Suprapubic skin (tissue), 3 donors: Measurements from ENCODE around the gene DHX40.

Experiments used
- POLR2A ChIP-seq, 2 donors: fragments of 450-650 bp; IDR thresholded peaks; one replicate each; pipeline ENCODE4 v1.6.1; 2017; ENCODE audit warnings: antibody characterized with exemption in 2 of 2, mild to moderate bottlenecking in 2 of 2, moderate library complexity in 2 of 2
- TF ChIP-seq, protein P1 (sequence below), 2 donors: fragments of 200-600 bp in 1 of 2; fragments of 450-650 bp in 1 of 2; sonication (generic) in 1 of 2; IDR thresholded peaks; one replicate each; pipeline ENCODE4 v1.5.1; 2016 to 2019; ENCODE audit warnings: antibody characterized with exemption in 2 of 2, mild to moderate bottlenecking in 1 of 2, moderate library complexity in 1 of 2

DNA sequence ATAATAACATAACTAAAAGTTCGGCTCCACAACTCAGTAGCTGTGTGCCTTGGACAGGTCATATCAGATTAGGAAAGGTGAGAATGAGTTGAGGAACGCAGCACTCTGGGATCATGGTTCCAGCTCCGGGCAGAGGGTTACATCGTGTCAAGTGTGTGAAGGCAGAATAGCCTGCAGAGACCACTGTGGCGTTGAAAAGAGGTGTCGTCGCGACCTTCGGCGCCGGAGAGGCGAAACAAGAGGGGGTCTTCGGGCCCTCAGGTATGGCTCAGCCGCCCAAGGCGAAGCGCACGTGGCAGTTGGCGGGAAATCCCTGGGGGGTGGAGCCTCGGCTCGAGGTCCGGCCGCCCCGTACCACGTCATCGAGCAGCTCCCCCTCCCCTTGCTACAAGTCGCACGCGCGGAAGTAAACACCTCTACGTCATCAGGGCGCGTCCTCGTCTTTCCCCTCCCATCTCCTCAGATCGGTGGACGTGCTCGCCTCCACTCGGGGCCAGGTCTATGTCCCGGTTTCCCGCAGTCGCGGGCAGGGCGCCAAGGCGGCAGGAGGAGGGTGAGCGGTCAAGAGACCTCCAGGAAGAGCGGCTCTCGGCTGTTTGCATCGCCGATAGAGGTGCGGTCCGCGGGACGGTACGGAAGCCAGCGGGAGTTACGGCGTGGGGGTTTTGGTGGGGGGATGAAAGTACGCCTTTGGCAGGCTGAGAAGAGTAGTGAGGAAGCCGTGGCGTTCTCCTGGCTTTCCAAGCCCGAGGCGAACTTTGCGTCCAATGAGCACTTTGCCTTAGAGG is at the start of gene DHX40:
- TF ChIP-seq, protein P1, sequence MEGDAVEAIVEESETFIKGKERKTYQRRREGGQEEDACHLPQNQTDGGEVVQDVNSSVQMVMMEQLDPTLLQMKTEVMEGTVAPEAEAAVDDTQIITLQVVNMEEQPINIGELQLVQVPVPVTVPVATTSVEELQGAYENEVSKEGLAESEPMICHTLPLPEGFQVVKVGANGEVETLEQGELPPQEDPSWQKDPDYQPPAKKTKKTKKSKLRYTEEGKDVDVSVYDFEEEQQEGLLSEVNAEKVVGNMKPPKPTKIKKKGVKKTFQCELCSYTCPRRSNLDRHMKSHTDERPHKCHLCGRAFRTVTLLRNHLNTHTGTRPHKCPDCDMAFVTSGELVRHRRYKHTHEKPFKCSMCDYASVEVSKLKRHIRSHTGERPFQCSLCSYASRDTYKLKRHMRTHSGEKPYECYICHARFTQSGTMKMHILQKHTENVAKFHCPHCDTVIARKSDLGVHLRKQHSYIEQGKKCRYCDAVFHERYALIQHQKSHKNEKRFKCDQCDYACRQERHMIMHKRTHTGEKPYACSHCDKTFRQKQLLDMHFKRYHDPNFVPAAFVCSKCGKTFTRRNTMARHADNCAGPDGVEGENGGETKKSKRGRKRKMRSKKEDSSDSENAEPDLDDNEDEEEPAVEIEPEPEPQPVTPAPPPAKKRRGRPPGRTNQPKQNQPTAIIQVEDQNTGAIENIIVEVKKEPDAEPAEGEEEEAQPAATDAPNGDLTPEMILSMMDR (IDR thresholded peaks at IDR 0.05) = no peak
- peak in 1 of 2 donors; percentile 66 for TF ChIP-seq POLR2A (IDR thresholded peaks at IDR 0.05)
